HG03457 (cell line): ENCODE results near the gene CD163L1.

ENCODE experiments used
- ATAC-seq: cut with Tn5 transposase; IDR thresholded peaks from one replicate; pipeline ENCODE4 v1.9.1; 2021; ENCODE audit warnings: moderate number of reproducible peaks; ENCODE audit not compliant: unreplicated experiment

The CD163L1 gene

DNA sequence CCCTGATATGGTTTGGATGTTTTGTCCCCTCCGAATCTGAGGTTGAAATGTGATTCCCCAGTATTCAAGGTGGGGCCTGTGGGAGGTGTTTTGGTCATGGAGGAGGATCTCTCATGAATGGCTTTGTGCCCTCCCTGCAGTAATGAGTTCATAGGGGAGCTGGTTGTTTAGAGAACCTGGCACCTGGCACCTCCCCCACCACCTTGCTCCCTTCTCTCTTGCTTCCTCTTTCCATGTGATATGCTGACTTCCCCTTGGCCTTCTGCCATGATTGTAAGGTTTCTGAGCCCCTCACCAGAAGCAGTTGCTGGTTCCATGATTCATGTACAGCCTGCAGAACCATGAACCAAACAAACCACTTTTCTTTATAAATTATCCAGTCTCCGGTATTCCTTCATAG is 32.6 kb downstream of the CD163L1 start:
- no peak for ATAC-seq

DNA sequence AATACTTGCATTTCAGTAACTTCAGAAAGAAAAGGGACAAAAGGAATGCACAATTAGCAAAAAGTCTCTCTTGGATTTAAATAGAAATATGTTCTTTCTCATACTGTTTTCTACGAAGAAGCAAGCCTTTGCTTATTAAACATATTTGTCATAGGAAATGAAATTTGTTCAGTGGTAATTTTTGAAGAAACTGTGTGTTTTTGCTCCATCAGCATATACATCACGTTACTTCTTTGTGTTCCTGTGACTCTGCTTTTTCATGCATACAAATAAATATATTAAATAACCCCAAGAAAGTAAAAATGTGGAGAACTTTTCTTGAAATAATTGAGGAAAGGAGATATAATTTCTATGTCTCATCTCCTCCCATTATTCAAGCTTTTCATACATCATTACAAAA is 39.7 kb downstream of the CD163L1 start:
- no peak for ATAC-seq

GRCh38 chr12:7403466-7403865 is 40.5 kb downstream of the CD163L1 start:
- no peak for ATAC-seq

GRCh38 chr12:7399089-7399488 is 44.9 kb downstream of the CD163L1 start:
- no peak for ATAC-seq

DNA sequence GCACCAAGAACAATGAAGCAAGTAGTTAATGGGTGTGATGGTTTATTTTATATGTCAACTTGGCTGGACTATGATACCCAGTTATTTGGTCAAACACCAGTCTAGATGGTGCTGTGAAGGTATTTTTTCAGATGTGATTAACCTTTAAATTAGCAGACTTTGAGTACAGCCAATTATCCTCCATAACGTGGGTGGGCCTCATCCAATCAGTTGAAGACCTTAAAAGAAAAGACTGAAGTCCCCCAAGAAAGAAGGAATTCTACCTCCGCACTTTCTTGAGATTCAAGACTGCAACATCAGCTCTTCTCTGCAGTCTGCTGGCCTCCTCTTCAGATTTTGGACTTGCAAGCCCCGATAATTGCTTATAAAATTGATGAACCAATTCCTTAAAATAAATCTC is 47.5 kb downstream of the CD163L1 start:
- ATAC-seq = no peak

DNA sequence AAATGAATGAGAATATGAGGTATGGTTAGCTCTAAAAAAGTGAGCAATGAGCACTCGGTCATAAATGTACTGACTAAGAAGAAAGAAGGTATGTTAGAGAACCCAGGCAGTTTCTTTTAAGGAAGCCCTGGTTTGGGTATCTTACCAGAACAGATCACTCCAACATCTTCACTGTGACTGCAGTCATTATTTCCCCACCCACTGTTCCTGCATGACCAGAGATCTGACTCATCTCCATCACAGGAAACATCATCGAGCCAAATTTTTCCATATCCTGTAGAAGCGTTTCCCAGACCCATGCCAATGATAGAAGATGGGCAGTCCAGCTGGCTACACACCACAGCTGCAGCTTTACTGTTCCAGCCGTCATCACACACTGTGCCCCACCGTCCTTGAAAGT is 48.0 kb downstream of the CD163L1 start:
- ATAC-seq = no peak

DNA sequence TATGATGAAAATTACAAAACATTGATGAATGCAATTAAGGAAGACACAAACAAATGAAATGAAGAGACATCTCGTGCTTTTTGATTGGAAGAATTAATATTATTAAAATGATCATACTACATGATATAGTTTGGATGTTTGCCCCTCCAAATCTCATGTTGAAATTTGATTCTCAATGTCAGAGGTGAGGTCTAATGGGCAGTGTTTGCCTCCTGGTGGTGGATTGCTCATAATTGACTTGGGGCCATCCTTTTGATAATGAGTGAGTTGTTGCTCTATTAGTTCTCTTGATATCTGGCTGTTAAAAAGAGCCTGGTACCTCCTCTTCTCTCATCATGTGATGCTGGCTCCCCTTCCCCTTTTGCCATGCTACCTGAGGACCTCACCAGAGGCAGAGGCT is 56.7 kb downstream of the CD163L1 start:
- no peak for ATAC-seq

- no peak for ATAC-seq
These were observed 60.8 kb downstream of the CD163L1 start for GRCh38 chr12:7383157-7383556.

DNA sequence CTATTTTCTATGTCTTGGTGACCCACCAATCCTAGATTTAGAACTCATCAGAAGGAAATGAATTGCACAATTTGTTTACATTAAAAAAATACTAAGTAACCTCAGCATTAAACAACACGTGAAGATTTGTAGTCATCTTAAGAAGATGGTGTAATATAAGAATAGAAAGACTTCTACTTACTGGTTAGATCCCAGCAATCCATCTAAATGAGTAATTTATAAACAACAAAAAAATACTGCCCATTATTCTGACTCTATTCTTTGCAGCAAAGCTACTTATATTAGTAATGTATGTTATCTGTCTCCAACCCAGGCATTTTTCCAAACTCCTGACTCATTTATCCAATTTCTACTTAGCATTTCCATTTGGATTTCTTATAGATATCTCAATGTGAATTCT is 67.8 kb downstream of the CD163L1 start:
- no peak for ATAC-seq

- ATAC-seq = no peak
These were observed 68.8 kb downstream of the CD163L1 start for GRCh38 chr12:7375145-7375543.

DNA sequence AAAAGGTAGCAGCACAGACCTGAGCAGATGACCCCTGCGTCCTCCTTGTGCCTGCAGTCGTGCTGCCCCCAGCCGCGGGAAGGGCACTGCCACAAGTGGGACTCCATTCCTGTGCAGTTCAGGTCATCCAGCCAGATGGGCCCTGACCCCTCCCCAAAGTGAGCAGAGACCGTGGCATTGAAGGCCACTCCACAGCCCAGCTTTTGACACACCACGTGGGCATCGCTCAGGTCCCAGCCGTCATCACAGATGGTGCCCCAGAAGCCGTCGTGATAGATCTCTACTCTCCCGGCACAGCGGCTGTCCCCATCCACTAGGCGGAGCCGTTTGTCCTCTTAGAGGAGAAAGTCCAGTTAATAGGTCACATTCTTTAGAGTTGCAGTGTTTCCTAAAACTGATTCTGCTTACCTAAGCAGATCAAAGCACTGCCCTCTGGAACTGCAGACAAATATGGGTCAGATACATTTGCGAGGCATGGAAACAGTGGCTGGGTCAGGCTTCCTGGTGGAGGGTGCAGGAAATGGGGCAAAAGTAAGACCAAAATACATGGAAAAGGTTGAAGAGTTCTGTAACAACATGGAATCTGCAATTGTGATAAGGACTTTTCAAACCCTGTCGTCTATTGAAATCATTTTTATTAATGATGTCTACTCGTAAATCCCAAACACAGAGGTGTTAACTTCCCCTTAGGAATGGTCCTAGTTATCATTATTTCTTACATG is 69.4 kb downstream of the CD163L1 start:
- no peak for ATAC-seq

- no peak for ATAC-seq
These were observed 70.7 kb downstream of the CD163L1 start for GRCh38 chr12:7373226-7373625.

DNA sequence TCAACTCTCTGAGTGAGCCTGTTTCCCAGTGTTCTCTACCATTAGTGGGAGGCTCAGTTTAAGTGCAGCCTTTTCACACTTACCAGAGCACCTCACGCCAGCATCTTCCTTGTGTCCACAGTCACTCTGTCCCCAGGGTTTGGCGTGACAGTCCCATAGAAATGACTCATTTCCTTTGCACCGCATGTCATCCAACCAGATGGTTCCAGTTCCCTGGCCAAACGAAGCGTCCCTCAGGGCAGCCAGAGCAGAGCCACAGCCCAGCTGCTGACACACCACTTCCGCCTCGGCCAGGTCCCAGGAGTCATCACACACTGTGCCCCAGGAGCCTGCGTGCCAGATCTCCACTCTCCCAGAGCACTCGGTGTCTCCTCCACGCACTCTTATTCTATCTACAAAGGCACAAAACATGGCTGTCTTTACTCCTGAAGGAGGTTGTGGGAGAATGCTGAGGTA is 74.7 kb downstream of the CD163L1 start:
- peak; percentile 86 for ATAC-seq

DNA sequence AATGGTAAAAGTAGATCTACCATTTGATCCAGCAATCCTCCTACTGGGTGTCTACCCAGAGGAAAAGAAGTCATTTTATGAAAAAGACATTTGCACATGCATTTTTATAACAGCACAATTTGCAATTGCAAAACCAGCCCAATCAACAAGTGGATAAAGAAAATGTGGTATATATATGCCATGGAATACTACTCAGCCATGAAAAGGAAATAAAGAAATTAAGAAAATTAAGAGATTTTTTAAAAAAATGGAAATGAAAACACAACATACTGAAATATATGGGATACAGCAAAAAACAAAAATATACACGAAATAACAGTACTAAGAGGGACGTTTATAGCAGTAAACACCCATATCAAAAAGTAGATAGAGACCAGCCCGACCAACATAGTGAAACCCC is 81.2 kb downstream of the CD163L1 start:
- ATAC-seq = no peak

DNA sequence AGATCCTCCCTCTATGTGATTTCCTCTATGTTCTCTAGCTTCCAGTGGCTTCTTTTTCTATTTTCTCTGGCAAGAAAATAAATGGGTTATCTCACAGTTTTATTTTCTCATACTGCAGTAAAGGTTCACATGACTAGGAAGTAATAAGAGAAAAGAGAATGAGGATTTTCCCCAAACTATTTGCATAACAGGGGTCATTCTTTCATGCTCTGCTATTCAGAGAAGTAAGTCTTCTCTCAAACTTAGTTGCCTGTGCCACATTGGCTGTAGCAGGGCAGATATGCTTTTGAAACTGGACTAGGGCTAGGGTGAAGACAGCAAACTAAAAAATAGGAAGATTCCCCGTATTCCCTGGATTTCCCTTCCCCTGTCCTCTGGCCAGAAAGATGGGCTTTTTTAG is 82.7 kb downstream of the CD163L1 start:
- no peak for ATAC-seq

GRCh38 chr12:7354529-7354928 is 89.4 kb downstream of the CD163L1 start:
- no peak for ATAC-seq

GRCh38 chr12:7352661-7353060 is 91.3 kb downstream of the CD163L1 start:
- ATAC-seq = no peak

DNA sequence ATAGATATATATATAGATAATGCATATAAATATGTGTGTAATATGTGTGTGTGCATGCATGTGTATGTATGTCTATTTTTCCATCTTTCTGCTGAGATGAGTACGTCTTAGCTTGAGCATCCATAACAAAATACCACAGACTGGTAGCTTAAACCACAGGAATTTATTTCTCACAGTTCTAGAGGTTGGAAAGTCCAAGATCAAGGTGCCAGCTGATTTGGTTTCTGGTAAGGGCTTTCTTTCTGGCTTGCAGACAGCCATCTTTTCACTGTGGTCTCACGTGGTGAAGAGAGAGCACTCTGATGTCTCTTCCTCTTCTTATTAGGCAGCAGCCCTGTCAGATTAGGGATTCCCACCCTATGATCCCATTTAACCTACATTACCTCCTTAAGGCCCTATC is 92.8 kb downstream of the CD163L1 start:
- no peak for ATAC-seq

- no peak for ATAC-seq
These were observed 94.5 kb downstream of the CD163L1 start for GRCh38 chr12:7349418-7349817.

- no peak for ATAC-seq
These were observed 97.3 kb downstream of the CD163L1 start for GRCh38 chr12:7346551-7347225.

- no peak for ATAC-seq
These were observed 98.9 kb downstream of the CD163L1 start for GRCh38 chr12:7344833-7345606.

- no peak for ATAC-seq
These were observed 104.3 kb downstream of the CD163L1 start for GRCh38 chr12:7339675-7340074.
